ENCODE results near the gene SUMO3. TPM values are rescaled to one million over a fixed set of nuclear protein-coding genes. Genes with fewer than 3 reads are reported as not detected.

The SUMO3 gene
- total and polyA plus RNA-seq, 2 of the 13 experiments (the other 11 are each of a cell fraction or from before 2014, with no cell fraction given) = 51.4 to 92.4 TPM

GRCh38 chr21:44847261-44848056 lies 29.6 kb upstream of the SUMO3 start (continued):
- TF ChIP-seq, protein P1, sequence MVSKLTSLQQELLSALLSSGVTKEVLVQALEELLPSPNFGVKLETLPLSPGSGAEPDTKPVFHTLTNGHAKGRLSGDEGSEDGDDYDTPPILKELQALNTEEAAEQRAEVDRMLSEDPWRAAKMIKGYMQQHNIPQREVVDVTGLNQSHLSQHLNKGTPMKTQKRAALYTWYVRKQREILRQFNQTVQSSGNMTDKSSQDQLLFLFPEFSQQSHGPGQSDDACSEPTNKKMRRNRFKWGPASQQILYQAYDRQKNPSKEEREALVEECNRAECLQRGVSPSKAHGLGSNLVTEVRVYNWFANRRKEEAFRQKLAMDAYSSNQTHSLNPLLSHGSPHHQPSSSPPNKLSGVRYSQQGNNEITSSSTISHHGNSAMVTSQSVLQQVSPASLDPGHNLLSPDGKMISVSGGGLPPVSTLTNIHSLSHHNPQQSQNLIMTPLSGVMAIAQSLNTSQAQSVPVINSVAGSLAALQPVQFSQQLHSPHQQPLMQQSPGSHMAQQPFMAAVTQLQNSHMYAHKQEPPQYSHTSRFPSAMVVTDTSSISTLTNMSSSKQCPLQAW (CRISPR knock-in tag; IDR thresholded peaks at IDR 0.05) = no peak
- TF ChIP-seq, protein P2, sequence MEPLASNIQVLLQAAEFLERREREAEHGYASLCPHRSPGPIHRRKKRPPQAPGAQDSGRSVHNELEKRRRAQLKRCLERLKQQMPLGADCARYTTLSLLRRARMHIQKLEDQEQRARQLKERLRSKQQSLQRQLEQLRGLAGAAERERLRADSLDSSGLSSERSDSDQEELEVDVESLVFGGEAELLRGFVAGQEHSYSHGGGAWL (CRISPR knock-in tag; IDR thresholded peaks at IDR 0.05) = no peak
- TF ChIP-seq, protein P3, sequence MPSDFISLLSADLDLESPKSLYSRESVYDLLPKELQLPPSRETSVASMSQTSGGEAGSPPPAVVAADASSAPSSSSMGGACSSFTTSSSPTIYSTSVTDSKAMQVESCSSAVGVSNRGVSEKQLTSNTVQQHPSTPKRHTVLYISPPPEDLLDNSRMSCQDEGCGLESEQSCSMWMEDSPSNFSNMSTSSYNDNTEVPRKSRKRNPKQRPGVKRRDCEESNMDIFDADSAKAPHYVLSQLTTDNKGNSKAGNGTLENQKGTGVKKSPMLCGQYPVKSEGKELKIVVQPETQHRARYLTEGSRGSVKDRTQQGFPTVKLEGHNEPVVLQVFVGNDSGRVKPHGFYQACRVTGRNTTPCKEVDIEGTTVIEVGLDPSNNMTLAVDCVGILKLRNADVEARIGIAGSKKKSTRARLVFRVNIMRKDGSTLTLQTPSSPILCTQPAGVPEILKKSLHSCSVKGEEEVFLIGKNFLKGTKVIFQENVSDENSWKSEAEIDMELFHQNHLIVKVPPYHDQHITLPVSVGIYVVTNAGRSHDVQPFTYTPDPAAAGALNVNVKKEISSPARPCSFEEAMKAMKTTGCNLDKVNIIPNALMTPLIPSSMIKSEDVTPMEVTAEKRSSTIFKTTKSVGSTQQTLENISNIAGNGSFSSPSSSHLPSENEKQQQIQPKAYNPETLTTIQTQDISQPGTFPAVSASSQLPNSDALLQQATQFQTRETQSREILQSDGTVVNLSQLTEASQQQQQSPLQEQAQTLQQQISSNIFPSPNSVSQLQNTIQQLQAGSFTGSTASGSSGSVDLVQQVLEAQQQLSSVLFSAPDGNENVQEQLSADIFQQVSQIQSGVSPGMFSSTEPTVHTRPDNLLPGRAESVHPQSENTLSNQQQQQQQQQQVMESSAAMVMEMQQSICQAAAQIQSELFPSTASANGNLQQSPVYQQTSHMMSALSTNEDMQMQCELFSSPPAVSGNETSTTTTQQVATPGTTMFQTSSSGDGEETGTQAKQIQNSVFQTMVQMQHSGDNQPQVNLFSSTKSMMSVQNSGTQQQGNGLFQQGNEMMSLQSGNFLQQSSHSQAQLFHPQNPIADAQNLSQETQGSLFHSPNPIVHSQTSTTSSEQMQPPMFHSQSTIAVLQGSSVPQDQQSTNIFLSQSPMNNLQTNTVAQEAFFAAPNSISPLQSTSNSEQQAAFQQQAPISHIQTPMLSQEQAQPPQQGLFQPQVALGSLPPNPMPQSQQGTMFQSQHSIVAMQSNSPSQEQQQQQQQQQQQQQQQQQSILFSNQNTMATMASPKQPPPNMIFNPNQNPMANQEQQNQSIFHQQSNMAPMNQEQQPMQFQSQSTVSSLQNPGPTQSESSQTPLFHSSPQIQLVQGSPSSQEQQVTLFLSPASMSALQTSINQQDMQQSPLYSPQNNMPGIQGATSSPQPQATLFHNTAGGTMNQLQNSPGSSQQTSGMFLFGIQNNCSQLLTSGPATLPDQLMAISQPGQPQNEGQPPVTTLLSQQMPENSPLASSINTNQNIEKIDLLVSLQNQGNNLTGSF (CRISPR knock-in tag; IDR thresholded peaks at IDR 0.05) = no peak
- no peak for TF ChIP-seq ZNF713 (CRISPR knock-in tag; IDR thresholded peaks at IDR 0.05)
- no peak for TF ChIP-seq YEATS4 (CRISPR knock-in tag; IDR thresholded peaks at IDR 0.05; ENCODE audit: borderline replicate concordance)
- TF ChIP-seq, protein P4, sequence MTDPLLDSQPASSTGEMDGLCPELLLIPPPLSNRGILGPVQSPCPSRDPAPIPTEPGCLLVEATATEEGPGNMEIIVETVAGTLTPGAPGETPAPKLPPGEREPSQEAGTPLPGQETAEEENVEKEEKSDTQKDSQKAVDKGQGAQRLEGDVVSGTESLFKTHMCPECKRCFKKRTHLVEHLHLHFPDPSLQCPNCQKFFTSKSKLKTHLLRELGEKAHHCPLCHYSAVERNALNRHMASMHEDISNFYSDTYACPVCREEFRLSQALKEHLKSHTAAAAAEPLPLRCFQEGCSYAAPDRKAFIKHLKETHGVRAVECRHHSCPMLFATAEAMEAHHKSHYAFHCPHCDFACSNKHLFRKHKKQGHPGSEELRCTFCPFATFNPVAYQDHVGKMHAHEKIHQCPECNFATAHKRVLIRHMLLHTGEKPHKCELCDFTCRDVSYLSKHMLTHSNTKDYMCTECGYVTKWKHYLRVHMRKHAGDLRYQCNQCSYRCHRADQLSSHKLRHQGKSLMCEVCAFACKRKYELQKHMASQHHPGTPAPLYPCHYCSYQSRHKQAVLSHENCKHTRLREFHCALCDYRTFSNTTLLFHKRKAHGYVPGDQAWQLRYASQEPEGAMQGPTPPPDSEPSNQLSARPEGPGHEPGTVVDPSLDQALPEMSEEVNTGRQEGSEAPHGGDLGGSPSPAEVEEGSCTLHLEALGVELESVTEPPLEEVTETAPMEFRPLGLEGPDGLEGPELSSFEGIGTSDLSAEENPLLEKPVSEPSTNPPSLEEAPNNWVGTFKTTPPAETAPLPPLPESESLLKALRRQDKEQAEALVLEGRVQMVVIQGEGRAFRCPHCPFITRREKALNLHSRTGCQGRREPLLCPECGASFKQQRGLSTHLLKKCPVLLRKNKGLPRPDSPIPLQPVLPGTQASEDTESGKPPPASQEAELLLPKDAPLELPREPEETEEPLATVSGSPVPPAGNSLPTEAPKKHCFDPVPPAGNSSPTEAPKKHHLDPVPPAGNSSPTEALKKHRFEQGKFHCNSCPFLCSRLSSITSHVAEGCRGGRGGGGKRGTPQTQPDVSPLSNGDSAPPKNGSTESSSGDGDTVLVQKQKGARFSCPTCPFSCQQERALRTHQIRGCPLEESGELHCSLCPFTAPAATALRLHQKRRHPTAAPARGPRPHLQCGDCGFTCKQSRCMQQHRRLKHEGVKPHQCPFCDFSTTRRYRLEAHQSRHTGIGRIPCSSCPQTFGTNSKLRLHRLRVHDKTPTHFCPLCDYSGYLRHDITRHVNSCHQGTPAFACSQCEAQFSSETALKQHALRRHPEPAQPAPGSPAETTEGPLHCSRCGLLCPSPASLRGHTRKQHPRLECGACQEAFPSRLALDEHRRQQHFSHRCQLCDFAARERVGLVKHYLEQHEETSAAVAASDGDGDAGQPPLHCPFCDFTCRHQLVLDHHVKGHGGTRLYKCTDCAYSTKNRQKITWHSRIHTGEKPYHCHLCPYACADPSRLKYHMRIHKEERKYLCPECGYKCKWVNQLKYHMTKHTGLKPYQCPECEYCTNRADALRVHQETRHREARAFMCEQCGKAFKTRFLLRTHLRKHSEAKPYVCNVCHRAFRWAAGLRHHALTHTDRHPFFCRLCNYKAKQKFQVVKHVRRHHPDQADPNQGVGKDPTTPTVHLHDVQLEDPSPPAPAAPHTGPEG (CRISPR knock-in tag; IDR thresholded peaks at IDR 0.05) = no peak
- TF ChIP-seq, protein P5, sequence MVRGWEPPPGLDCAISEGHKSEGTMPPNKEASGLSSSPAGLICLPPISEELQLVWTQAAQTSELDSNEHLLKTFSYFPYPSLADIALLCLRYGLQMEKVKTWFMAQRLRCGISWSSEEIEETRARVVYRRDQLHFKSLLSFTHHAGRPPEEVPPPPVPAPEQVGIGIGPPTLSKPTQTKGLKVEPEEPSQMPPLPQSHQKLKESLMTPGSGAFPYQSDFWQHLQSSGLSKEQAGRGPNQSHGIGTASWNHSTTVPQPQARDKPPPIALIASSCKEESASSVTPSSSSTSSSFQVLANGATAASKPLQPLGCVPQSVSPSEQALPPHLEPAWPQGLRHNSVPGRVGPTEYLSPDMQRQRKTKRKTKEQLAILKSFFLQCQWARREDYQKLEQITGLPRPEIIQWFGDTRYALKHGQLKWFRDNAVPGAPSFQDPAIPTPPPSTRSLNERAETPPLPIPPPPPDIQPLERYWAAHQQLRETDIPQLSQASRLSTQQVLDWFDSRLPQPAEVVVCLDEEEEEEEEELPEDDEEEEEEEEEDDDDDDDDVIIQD (CRISPR knock-in tag; IDR thresholded peaks at IDR 0.05; ENCODE audit: low read depth) = no peak
- TF ChIP-seq ZNF224 (CRISPR knock-in tag; IDR thresholded peaks at IDR 0.05) = no peak
- 0 out of 2 replicates have a peak, but pooled peaks have one; percentile 13 for TF ChIP-seq THAP9 (CRISPR knock-in tag; IDR thresholded peaks at IDR 0.05; ENCODE audit: borderline replicate concordance)
